GM21515 (cell line): ENCODE measurements around the gene ZNF827.
A peak's percentile ranks its signal among the peaks of the same experiment; 100 is the strongest.
"Not testable (repeated sequence)": the region's sequence is repeated elsewhere in the genome, so short reads cannot be mapped to it uniquely, and the experiment has no call there.

ENCODE experiments used
- ATAC-seq: cut with Tn5 transposase; IDR thresholded peaks from one replicate; pipeline ENCODE4 v1.9.1; 2021; ENCODE audit not compliant: unreplicated experiment

The ZNF827 gene

GRCh38 chr4:145839151-145839550, 99.5 kb downstream of the ZNF827 start:
- ATAC-seq, result no peak

- ATAC-seq, result not testable (repeated sequence)
Observed at GRCh38 chr4:145832384-145832783, 106.2 kb downstream of the ZNF827 start.

- peak; percentile 52 for ATAC-seq
Observed at GRCh38 chr4:145830699-145831098, 107.9 kb downstream of the ZNF827 start.

- ATAC-seq, result peak; percentile 63
Observed at GRCh38 chr4:145829629-145830395, 108.8 kb downstream of the ZNF827 start.

DNA sequence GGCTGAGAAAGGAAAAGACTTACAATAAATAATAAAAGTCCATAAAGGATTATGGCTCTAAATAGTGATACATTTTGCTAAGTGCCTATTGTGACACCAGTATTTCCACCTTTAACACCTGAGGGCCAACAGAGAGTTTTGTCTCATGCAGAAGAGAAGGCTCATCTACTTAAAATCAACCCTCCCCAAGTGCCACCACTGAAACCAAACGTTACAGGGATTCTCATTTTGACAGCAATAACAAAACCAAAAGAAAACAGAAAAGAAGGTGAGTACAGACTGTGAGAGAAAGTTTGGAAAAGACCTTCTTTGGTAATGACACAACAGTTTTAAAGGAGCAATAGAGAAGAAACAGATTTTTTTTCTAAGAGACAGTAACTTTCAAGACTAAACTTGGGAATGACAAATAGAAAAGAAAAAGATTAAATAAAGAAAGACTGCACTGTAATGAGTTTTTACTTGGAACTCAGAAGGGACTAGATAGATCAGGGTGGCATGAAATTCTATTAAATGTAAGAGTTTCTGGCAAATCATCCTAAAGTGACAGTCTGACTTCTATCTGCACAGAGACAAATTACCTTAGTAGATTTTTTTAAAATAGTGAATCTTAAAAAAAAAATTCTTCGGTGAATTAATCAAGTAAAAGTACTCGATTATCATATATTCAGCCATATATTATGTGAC, 109.7 kb downstream of the ZNF827 start:
- ATAC-seq, result peak; percentile 76

- no peak for ATAC-seq
Observed at GRCh38 chr4:145827885-145828284, 110.7 kb downstream of the ZNF827 start.

DNA sequence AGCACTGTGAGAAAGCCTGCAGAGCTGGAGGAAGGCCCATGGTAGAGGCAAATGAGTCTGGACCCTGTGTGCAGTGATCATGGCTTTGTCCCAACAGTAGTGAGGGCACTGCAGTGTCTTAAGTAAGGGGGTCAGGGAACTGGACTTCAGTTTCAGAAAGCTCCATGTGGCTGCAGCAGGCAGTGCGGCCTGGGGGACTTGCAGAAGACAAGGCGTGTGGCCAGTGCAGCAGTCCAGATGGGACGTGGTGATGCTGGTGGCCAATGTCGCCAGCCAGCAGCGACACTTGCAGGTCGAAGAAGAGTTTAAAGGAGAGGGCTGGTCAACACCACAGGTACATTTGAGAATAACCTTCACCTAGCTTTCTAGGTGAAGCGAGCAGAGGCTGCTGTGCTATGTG, 113.4 kb downstream of the ZNF827 start:
- ATAC-seq, result no peak

DNA sequence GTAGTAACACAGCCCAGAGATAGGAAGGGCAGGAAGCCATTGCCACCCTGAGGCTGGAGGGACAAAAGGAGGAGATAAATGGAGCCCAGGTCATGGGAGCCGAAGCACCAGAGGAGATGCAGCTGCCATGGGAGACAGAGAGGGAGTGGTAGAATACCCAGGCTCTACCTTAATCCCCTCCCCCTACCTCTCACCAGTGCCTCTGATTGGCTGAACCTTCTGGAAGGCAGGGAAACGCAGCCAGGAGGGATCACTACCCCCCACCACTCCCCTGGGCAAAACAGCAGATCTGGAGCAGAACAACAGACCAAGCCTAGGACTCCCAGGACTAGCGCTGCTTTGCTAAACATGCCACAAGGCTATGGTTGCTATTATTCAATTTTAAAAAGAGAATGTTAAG, 114.2 kb downstream of the ZNF827 start:
- ATAC-seq, result no peak

GRCh38 chr4:145823743-145824142, 114.9 kb downstream of the ZNF827 start:
- ATAC-seq, result no peak

DNA sequence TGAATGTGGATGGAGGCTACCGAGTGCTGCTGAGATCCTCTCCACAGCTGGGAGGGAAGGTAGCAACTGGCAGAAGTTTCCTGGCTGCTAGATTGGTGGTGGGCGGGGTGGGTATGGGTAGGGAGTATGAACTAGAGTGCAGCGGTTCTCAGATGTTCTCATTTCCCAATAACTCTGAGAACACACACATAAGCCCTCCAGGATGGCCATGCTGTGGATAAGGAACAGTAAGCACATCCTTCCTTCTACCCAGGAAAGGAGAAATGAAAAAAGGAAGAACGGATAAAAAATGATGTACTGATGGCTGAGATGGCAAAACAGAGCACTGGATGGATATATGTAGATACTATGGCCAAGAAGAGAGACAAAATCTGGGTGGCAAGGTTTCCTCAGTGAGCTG, 116.0 kb downstream of the ZNF827 start:
- no peak for ATAC-seq

- no peak for ATAC-seq
Observed at GRCh38 chr4:145822181-145822580, 116.4 kb downstream of the ZNF827 start.

DNA sequence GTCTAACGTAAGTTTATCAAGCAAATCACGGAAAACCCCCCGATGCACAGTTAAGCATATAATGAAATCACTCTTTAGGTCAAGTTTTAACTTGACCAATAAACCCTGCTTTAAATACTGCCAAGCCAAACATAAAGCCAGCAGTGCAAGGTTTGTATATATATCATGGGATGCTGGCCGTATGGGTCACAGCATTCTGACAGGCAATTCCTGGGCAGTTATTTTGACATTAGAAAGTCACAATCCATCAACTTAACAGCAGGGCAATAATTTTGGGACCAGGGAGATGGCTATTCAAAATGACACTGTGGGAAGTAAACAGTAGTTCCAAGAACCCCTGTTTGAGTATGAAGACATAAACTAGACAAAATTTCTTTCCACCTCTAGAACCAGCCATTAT, 116.9 kb downstream of the ZNF827 start:
- no peak for ATAC-seq

DNA sequence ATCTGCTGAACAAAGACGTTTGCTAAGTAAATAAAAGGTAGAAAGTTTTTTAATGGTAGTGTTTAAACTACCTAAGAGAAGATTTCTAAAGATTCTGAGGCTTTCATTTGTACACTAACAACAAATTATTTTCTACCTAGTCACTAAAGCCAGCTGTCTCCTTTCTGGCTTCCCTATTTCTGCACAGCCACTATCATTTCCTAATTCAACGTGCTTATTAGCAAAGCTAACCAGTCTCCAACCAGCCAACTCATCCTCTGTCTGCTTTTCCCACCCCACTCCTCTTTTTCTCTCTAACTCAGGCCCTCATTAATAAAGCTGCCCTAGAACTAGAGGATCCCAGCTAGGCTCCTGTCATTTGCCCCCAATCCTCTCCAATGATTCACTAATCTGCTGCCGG, 118.2 kb downstream of the ZNF827 start:
- ATAC-seq, result no peak

- no peak for ATAC-seq
Observed at GRCh38 chr4:145819853-145820181, 118.8 kb downstream of the ZNF827 start.

GRCh38 chr4:145819101-145819852, 119.3 kb downstream of the ZNF827 start:
- no peak for ATAC-seq

GRCh38 chr4:145818011-145818410, 120.6 kb downstream of the ZNF827 start:
- no peak for ATAC-seq

- ATAC-seq, result no peak
Observed at GRCh38 chr4:145816091-145816490, 122.5 kb downstream of the ZNF827 start.

DNA sequence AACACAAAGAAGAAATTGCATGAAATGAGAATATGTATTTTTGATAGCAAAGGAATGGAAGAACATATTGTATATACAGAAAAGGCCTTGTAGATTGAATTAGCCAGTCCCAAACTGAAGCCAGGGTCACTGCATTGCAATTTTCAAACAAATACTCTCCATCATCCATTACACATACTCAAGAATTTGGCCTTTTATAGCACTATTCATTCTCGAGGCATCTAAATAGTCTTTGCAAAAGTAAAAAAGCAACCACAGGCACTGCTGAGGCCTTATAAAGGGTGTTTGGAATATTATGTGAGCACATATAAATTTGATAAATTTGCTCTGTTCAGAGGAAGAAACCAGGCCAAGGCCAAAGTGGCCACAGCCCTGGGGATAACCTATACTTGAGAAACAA, 123.0 kb downstream of the ZNF827 start:
- no peak for ATAC-seq

GRCh38 chr4:145815027-145815612, 123.5 kb downstream of the ZNF827 start:
- ATAC-seq, result no peak

DNA sequence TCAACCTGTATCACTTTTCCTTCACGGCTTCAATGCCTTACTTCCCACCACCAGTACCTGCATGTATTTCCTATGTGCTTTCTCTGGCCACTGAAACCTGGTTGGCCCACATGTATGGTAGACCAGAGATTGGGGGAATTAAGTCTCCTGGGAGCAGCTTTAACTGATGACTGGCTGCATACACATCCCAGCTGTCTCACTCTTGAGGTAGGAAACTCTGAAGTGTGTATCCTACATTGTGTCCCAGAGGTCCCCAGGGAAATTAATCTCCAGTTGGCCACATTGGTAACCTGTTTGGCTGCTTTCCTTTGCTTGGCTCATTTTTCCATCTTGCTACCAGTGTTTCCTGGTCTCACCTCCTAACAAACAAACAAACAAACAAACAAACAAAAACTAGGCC, 124.4 kb downstream of the ZNF827 start:
- ATAC-seq, result no peak

DNA sequence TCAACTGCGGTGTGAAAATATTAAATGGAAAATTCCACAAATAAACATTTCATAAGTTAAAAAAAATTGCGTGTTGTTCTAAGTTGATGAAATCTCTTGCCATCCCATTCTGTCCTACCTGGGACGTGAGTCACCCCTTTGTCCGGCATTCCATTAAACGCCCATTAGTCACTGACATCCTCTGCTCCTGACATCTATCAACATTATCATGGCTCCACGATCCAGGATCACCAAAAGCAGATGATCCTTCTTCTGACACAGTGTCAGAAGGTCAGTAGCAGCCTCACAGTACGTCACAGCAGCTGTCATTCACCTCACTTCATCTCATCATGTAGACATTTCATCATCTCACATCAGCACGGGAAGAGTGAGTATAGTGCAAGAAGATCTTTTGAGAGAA, 125.7 kb downstream of the ZNF827 start:
- no peak for ATAC-seq
